Colonic mucosa (tissue), 4 donors: ENCODE results near the gene ASTN2. TPM values are rescaled to one million over a fixed set of nuclear protein-coding genes. Genes with fewer than 3 reads are reported as not detected.

ENCODE experiments used
- DNase-seq: peaks from one replicate; pipeline ENCODE4 v3.0.0-alpha.2; 2020
- H3K27ac ChIP-seq: fragments of 200-600 bp; one replicate; pipeline ENCODE4 v1.8.0; 2021
- H3K27me3 ChIP-seq: fragments of 200-600 bp; one replicate; pipeline ENCODE4 v1.8.0; 2021
- H3K36me3 ChIP-seq: fragments of 200-600 bp; one replicate; pipeline ENCODE4 v1.8.0; 2021
- H3K4me1 ChIP-seq: fragments of 200-600 bp; one replicate; pipeline ENCODE4 v1.8.0; 2021; ENCODE audit warnings: mild to moderate bottlenecking
- H3K4me3 ChIP-seq: fragments of 200-600 bp; one replicate; pipeline ENCODE4 v1.8.0; 2021
- H3K9ac ChIP-seq, 2 donors: one replicate each; pipeline ENCODE4 v1.7.0; 2013; ENCODE audit warnings: control low read depth in 2 of 2, low read depth in 2 of 2, low read length in 2 of 2
- H3K9me3 ChIP-seq: fragments of 200-600 bp; one replicate; pipeline ENCODE4 v1.8.0; 2021
- CTCF ChIP-seq: fragments of 200-600 bp; IDR thresholded peaks from one replicate; pipeline ENCODE4 v1.8.0; 2022; ENCODE audit warnings: antibody characterized with exemption, mild to moderate bottlenecking
- intact Hi-C: fragments of 100-400 bp; cut with DNase I; formaldehyde crosslinking; loops from one replicate; pipeline ENCODE4 v1.14.1; 2022
- total RNA-seq, 2 donors: library from RNA; stranded (reverse); fragmentation: NEBNext Ultra II Directional in 1 of 2; extraction: Animal tissue kit (Norgen Biotek cat#: 25700) in 1 of 2; gene quantifications; one replicate each; pipeline ENCODE4 v1.2.1, GENCODE V29; 2021
- donor health status: healthy.
- donor health status: DM: no; HTN: no; CAD: no.
- donor health status: DM: no; HTN: no; CAD: no.

Gene ASTN2
- total RNA-seq, 2 donors from 2014 or later, result 2.5 to 6.1 TPM

- Histone ChIP-seq H3K4me3 (no peak overlapping the region), H3K4me1 (no peaks in the 10 kb centered on the region), H3K27me3 (no peaks in the 10 kb centered on the region), H3K27ac (no peak overlapping the region), H3K9ac (no peak overlapping the region), H3K9me3 (no peaks in the 10 kb centered on the region), H3K36me3 (no peaks in the 10 kb centered on the region)
- TF ChIP-seq CTCF, result no peak
- intact Hi-C loops, result loop anchor here (10.0 kb wide), 1 partner anchor 58 kb away; no protein-coding TSS in a partner anchor
- no peak for DNase-seq
These were observed 991.7 kb downstream of the ASTN2 start for GRCh38 chr9:116423149-116423548.

GRCh38 chr9:116422119-116422979 lies 992.5 kb downstream of the ASTN2 start:
- no peak for DNase-seq

GRCh38 chr9:116420993-116421538 lies 993.8 kb downstream of the ASTN2 start:
- Histone ChIP-seq H3K9ac (no peak overlapping the region), H3K4me3 (no peak overlapping the region), H3K27me3 (no peaks in the 10 kb centered on the region), H3K4me1 (no peaks in the 10 kb centered on the region), H3K36me3 (no peaks in the 10 kb centered on the region), H3K9me3 (no peaks in the 10 kb centered on the region), H3K27ac (no peak overlapping the region)
- no peak for DNase-seq
- TF ChIP-seq CTCF, result no peak
- intact Hi-C loops, result loop anchor here (10.0 kb wide), 1 partner anchor 56 kb away; no protein-coding TSS in a partner anchor

More at GRCh38 chr9:116422119-116422979, 992.5 kb downstream of the ASTN2 start:
- Histone ChIP-seq H3K9me3 (no peaks in the 10 kb centered on the region), H3K36me3 (no peaks in the 10 kb centered on the region), H3K9ac (no peak overlapping the region), H3K4me3 (no peak overlapping the region), H3K27ac (no peak overlapping the region), H3K4me1 (no peaks in the 10 kb centered on the region), H3K27me3 (no peaks in the 10 kb centered on the region)
- no peak for TF ChIP-seq CTCF
- intact Hi-C loops, result loop anchor here (10.0 kb wide), 1 partner anchor 58 kb away; no protein-coding TSS in a partner anchor

GRCh38 chr9:116419181-116419580 lies 995.7 kb downstream of the ASTN2 start:
- intact Hi-C loops, result no loop called here
- Histone ChIP-seq H3K4me3 (no peak overlapping the region), H3K9me3 (no peaks in the 10 kb centered on the region), H3K4me1 (no peaks in the 10 kb centered on the region), H3K27me3 (no peaks in the 10 kb centered on the region), H3K9ac (no peak overlapping the region), H3K36me3 (no peaks in the 10 kb centered on the region), H3K27ac (no peak overlapping the region)
- no peak for DNase-seq
- TF ChIP-seq CTCF, result no peak

- H3K27ac ChIP-seq, result no peak overlapping the region
- TF ChIP-seq CTCF, result no peak
These were observed 997.4 kb downstream of the ASTN2 start for GRCh38 chr9:116417464-116417863.

More at GRCh38 chr9:116417464-116417863, 997.4 kb downstream of the ASTN2 start:
- Histone ChIP-seq H3K27me3 (no peaks in the 10 kb centered on the region), H3K9me3 (no peaks in the 10 kb centered on the region), H3K36me3 (no peaks in the 10 kb centered on the region), H3K4me1 (no peaks in the 10 kb centered on the region), H3K9ac (no peak overlapping the region), H3K4me3 (no peak overlapping the region)
- DNase-seq, result no peak
- intact Hi-C loops, result no loop called here
